Measurements from ENCODE around the gene SURF6. TPM values are rescaled to one million over a fixed set of nuclear protein-coding genes. Genes with fewer than 3 reads are reported as not detected.

The SURF6 gene
- total and polyA plus RNA-seq, 7 donors: 13.9 to 43.1 (median 20.1) TPM

Small RNA genes within 50 kb of the gene (small RNA-seq; reads per million reads assigned to genes)
- gene RF00019 (0 reads per million in 3 donors), gene SNORD24 (0 reads per million in 3 donors), gene SNORD36A (0 reads per million in 3 donors), gene SNORD36B (0 reads per million in 3 donors), gene SNORD36C (0 reads per million in 3 donors)

Other genes with a start within 250 kb of the SURF6 start
- 10 to 100 TPM; 35.2 to 52.7 (median 39.6) TPM for gene RALGDS, start 214.9 kb downstream of the SURF6 start, total RNA-seq
- gene RALGDS, start 214.9 kb downstream of the SURF6 start, polyA plus RNA-seq: 10 to 100 TPM; 27.6 to 49.7 (median 32.1) TPM
- 10 to 100 TPM in 3 of 4 donors, 1 to 10 TPM in 1; 8.9 to 31.1 (median 19.2) TPM for gene GBGT1, start 172.3 kb downstream of the SURF6 start, total RNA-seq
- 1 to 10 TPM; 4.2 to 9.9 (median 5.4) TPM for gene GBGT1, start 172.3 kb downstream of the SURF6 start, polyA plus RNA-seq
- not detected for gene OBP2B, start 126.9 kb downstream of the SURF6 start, total RNA-seq
- gene OBP2B, start 126.9 kb downstream of the SURF6 start, polyA plus RNA-seq: not detected
- gene ABO, start 61.0 kb downstream of the SURF6 start, total RNA-seq: 1 to 10 TPM in 2 of 4 donors, under 1 TPM in 2; 0.36 to 1.5 (median 1.0) TPM
- gene ABO, start 61.0 kb downstream of the SURF6 start, polyA plus RNA-seq: 10 to 100 TPM; 15.0 to 27.3 (median 24.5) TPM
- 10 to 100 TPM; 17.2 to 31.3 (median 28.4) TPM for gene MED22, start 11.9 kb upstream of the SURF6 start, total RNA-seq
- gene MED22, start 11.9 kb upstream of the SURF6 start, polyA plus RNA-seq: 10 to 100 TPM in 2 of 3 donors, 1 to 10 TPM in 1; 8.4 to 23.7 (median 11.8) TPM
- gene RPL7A, start 12.0 kb upstream of the SURF6 start, total RNA-seq: 1,000 to 10,000 TPM; 2,027 to 2,561 (median 2,271) TPM
- gene RPL7A, start 12.0 kb upstream of the SURF6 start, polyA plus RNA-seq: 1,000 to 10,000 TPM; 2,364 to 4,020 (median 2,962) TPM
- gene SURF1, start 20.3 kb upstream of the SURF6 start, total RNA-seq: 10 to 100 TPM; 33.8 to 98.7 (median 75.7) TPM
- 10 to 100 TPM; 54.1 to 79.3 (median 59.0) TPM for gene SURF1, start 20.3 kb upstream of the SURF6 start, polyA plus RNA-seq
- gene SURF2, start 20.4 kb upstream of the SURF6 start, total RNA-seq: 10 to 100 TPM; 10.2 to 32.3 (median 15.2) TPM
- gene SURF2, start 20.4 kb upstream of the SURF6 start, polyA plus RNA-seq: 10 to 100 TPM; 17.4 to 27.1 (median 19.9) TPM
- gene SURF4, start 39.9 kb upstream of the SURF6 start, total RNA-seq: 10 to 100 TPM; 73.4 to 88.8 (median 84.3) TPM
- gene SURF4, start 39.9 kb upstream of the SURF6 start, polyA plus RNA-seq: 100 to 1,000 TPM in 1 of 3 donors, 10 to 100 TPM in 2; 17.4 to 190 (median 31.2) TPM
- gene STKLD1, start 40.2 kb upstream of the SURF6 start, total RNA-seq: 1 to 10 TPM in 2 of 4 donors, under 1 TPM in 1, not detected in 1; 0.49 to 8.3 (median 2.1) TPM
- gene STKLD1, start 40.2 kb upstream of the SURF6 start, polyA plus RNA-seq: 1 to 10 TPM in 2 of 3 donors, under 1 TPM in 1; 0.69 to 1.8 (median 1.2) TPM
- gene REXO4, start 81.8 kb upstream of the SURF6 start, total RNA-seq: 10 to 100 TPM; 16.3 to 22.2 (median 18.8) TPM
- gene REXO4, start 81.8 kb upstream of the SURF6 start, polyA plus RNA-seq: 10 to 100 TPM; 13.2 to 25.9 (median 16.2) TPM
- 1 to 10 TPM in 2 of 4 donors, under 1 TPM in 2; 0.71 to 1.9 (median 1.4) TPM for gene ADAMTS13, start 86.2 kb upstream of the SURF6 start, total RNA-seq
- 1 to 10 TPM in 1 of 3 donors, under 1 TPM in 2; 0.60 to 3.4 (median 0.69) TPM for gene ADAMTS13, start 86.2 kb upstream of the SURF6 start, polyA plus RNA-seq
- 10 to 100 TPM in 1 of 4 donors, 1 to 10 TPM in 3; 6.7 to 13.4 (median 8.9) TPM for gene CACFD1, start 123.8 kb upstream of the SURF6 start, total RNA-seq
- 10 to 100 TPM; 21.0 to 44.6 (median 29.6) TPM for gene CACFD1, start 123.8 kb upstream of the SURF6 start, polyA plus RNA-seq
- 1 to 10 TPM; 1.4 to 2.7 (median 2.0) TPM for gene SLC2A6, start 142.9 kb upstream of the SURF6 start, total RNA-seq
- 1 to 10 TPM; 1.2 to 8.2 (median 1.8) TPM for gene SLC2A6, start 142.9 kb upstream of the SURF6 start, polyA plus RNA-seq
- not detected for gene MYMK, start 188.8 kb upstream of the SURF6 start, total RNA-seq
- not detected for gene MYMK, start 188.8 kb upstream of the SURF6 start, polyA plus RNA-seq
- gene ADAMTSL2, start 198.5 kb upstream of the SURF6 start, total RNA-seq: 1 to 10 TPM in 2 of 4 donors, under 1 TPM in 2; 0.33 to 4.2 (median 0.94) TPM
- 1 to 10 TPM in 1 of 3 donors, under 1 TPM in 2; 0.46 to 1.8 (median 0.60) TPM for gene ADAMTSL2, start 198.5 kb upstream of the SURF6 start, polyA plus RNA-seq

All from sigmoid colon (tissue), 7 donors.